Heart left ventricle (tissue), 16 donors: ENCODE data around the gene TBCD. TPM values are rescaled to one million over a fixed set of nuclear protein-coding genes. Genes with fewer than 3 reads are reported as not detected.

Source experiments
- ATAC-seq, 4 donors: fragments of 200-7000 bp; cut with Tn5 transposase; one replicate each; pipeline ENCODE4 v1.9.1; 2020 to 2022; ENCODE audit warnings: moderate library complexity in 4 of 4, mild to moderate bottlenecking in 3 of 4, moderate number of reproducible peaks in 1 of 4
- DNase-seq, 5 donors: peaks; one replicate each; pipeline ENCODE4 v3.0.0-alpha.2; 2020
- H3K27ac ChIP-seq, 12 donors: fragments of 200-600 bp; sonication (generic) in 4 of 12; one replicate each; pipeline versions ENCODE4 v1.5.0 to v1.8.0; 2016 to 2022; ENCODE audit warnings: mild to moderate bottlenecking in 2 of 12
- H3K27me3 ChIP-seq, 9 donors: fragments of 200-600 bp; sonication (generic) in 2 of 9; one replicate each; pipeline versions ENCODE4 v1.5.1 to v1.8.0; 2016 to 2022; ENCODE audit warnings: mild to moderate bottlenecking in 3 of 9
- H3K36me3 ChIP-seq, 9 donors: fragments of 200-600 bp; sonication (generic) in 2 of 9; one replicate each; pipeline versions ENCODE4 v1.5.0 to v1.8.0; 2018 to 2022; ENCODE audit warnings: mild to moderate bottlenecking in 2 of 9
- H3K4me1 ChIP-seq, 12 donors: fragments of 200-600 bp; sonication (generic) in 4 of 12; one replicate each; pipeline versions ENCODE4 v1.5.0 to v1.8.0; 2016 to 2022; ENCODE audit warnings: mild to moderate bottlenecking in 3 of 12
- H3K4me3 ChIP-seq, 12 donors: fragments of 200-600 bp; sonication (generic) in 4 of 12; one replicate each; pipeline versions ENCODE4 v1.5.0 to v1.8.0; 2017 to 2022; ENCODE audit warnings: mild to moderate bottlenecking in 9 of 12, moderate library complexity in 4 of 12
- H3K9me3 ChIP-seq, 12 donors: fragments of 200-600 bp; sonication (generic) in 4 of 12; one replicate each; pipeline versions ENCODE4 v1.5.0 to v1.8.0; 2016 to 2022; ENCODE audit warnings: mild to moderate bottlenecking in 1 of 12
- CTCF ChIP-seq, 12 donors: fragments of 200-600 bp; sonication (generic) in 4 of 12; IDR thresholded peaks; one replicate each; pipeline versions ENCODE4 v1.5.0 to v1.8.0; 2018 to 2022; ENCODE audit warnings: antibody characterized with exemption in 12 of 12, mild to moderate bottlenecking in 5 of 12
- POLR2A ChIP-seq, 2 donors: fragments of 450-650 bp; IDR thresholded peaks; one replicate each; pipeline ENCODE4 v1.6.1; 2017; ENCODE audit warnings: antibody characterized with exemption in 2 of 2, mild to moderate bottlenecking in 2 of 2, moderate library complexity in 2 of 2
- WGBS, 4 donors: extraction: QIAGEN DNeasy Blood & Tissue Kit in 2 of 4; methylation state at CpG; one replicate each; pipeline versions ENCODE4 v1.1.5 to v1.1.7; 2013 to 2018; 5-methylcytosine and 5-hydroxymethylcytosine counted together
- intact Hi-C, 10 donors: fragments of 100-400 bp; cut with DNase I; formaldehyde crosslinking; loops; one replicate each; pipeline versions ENCODE4 v1.11.1 to v1.14.2; 2022
- polyA plus RNA-seq, 2 donors: library from polyadenylated mRNA; stranded (reverse); fragments of 200-250 nt; gene quantifications; one replicate each; pipeline ENCODE4 v1.2.3, GENCODE V29; 2013
- total RNA-seq, 9 donors: library from RNA; depleted of rRNA in 2 of 9; stranded (reverse); fragments of >200 nt in 2 of 9; fragmentation: NEBNext Ultra II Directional in 3 of 9; extraction: Animal tissue kit (Norgen Biotek cat#: 25700) in 3 of 9; gene quantifications; one replicate each; pipeline versions ENCODE4 v1.1.0 to v1.2.4, GENCODE V29; 2016 to 2023
- donor health status: ischemic (EF 13 %, LVEDD 7.1; RV severe dilation, severe dysfunction).
- donor health status: healthy with polysubstance abuse.
- donor health status: DM: no; HTN: yes; CAD: no.
- donor health status: DM: no; HTN: no; CAD: no.
- donor health status: ischemic (EF 25% LVEDD 6.9; RV normal size, moderate dysfunction).
- donor health status: ischemic (EF 25% LVEDD 5.7; RV mildly dilated, moderate dysfunction).
- donor health status: healthy.
- donor health status: DM: yes; HTN: yes; CAD: no.
- donor health status: ischemic (EF 35%, LVEDD 5.7; RV mildly dilated, moderate dysfunction).
- donor health status: nonischemic (EF 11% LVEDD 7.7; RV severe dilation, severe dysfunction).
- donor health status: DM: yes; HTN: yes; CAD: no.
- donor health status: PGD.
- donor health status: ischemic (EF 29% LVEDD 5.4; RV normal size, mild dysfunction).
- donor health status: nonischemic (EF 23%, LVEDD 6.1; RV moderate dilation, normal function).

TBCD gene
- total and polyA plus RNA-seq, 11 donors = 36.9 to 98.4 (median 58.5) TPM

DNA sequence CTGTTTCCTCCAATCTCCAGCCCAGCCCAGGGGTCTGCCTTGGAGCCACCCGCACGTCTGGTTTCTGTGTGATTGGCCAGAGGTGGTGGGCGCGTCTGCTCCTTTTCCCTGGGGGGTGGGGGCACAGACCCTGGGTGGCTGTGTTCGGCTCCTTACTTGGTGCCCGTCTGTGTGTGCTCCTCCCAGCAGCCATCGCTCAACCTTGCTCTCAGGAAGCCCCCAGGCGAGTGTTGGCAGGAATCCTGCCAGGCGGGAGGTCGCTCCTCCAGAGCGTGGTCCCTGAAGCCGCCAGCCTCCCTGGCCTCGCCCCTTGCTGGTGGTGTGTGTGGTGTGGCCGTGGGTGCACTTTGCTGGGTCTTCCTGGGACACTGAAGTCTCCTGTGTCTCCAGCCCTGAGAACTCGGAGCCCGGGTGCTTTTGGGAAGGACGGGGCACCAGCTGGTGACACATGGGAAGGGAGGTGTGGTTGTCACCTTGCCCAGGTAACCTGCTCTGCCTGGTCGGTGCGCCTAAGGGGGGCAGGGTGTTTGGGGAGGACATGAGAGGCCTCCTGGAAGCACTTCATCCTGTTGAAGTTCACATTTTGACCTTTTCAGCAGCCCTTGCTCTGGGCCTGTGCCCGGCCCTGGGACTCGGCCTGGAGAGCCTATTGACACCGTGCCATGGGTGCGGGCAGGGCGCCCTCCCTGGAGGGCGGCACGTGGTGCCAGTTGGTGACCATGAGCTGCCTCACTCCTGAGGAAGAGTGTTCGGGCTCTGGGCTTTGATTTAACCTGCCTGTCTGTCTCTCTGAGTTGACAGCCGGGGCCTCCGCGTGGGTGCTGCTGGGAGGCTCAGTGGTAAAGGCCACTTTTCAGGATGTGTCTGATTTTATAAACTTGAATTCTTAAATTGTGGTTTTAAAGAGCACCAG lies 137.0 kb downstream of the TBCD start:
- DNase-seq (peak; percentile 65 to 84 (median 80)), ATAC-seq (peak; percentile 73 to 84 (median 78))
- peak overlapping the region in 9 of 12 donors; percentile 1 to 65 (median 51) for H3K27ac ChIP-seq
- no peak overlapping the region for H3K4me3 ChIP-seq
- H3K27me3 ChIP-seq = no peaks in the 10 kb centered on the region
- H3K36me3 ChIP-seq = peaks cover 0 to 19% (median 0%) of the 10 kb centered on the region in 9 donors
- intact Hi-C loops = no loop called here
- H3K4me1 ChIP-seq = peaks cover 5 to 72% (median 51%) of the 10 kb centered on the region in 12 donors
- WGBS, 4 donors = 56 to 74% (median 67%) methylated on average over 21 to 30 of the region's 30 CpGs
- no peaks in the 10 kb centered on the region for H3K9me3 ChIP-seq
- TF ChIP-seq CTCF (IDR thresholded peaks at IDR 0.05) (no peak), POLR2A (IDR thresholded peaks at IDR 0.05) (no peak)

- Histone ChIP-seq H3K27me3 (no peaks in the 10 kb centered on the region), H3K36me3 (peaks cover 0 to 28% (median under 1%) of the 10 kb centered on the region in 9 donors), H3K4me1 (peaks cover 5 to 72% (median 53%) of the 10 kb centered on the region in 12 donors), H3K9me3 (no peaks in the 10 kb centered on the region), H3K4me3 (no peak overlapping the region), H3K27ac (peak overlapping the region in 9 of 12 donors; percentile 22 to 66 (median 52))
- WGBS, 4 donors = 76 to 89% (median 83%) methylated on average over 21 to 28 of the region's 28 CpGs
- intact Hi-C loops = no loop called here
- TF ChIP-seq POLR2A (IDR thresholded peaks at IDR 0.05) = no peak
- TF ChIP-seq CTCF (IDR thresholded peaks at IDR 0.05) = no peak
- peak in 3 of 5 donors; percentile 25 to 31 (median 25) for DNase-seq
- peak in 1 of 4 donors; percentile 34 for ATAC-seq
Observed at GRCh38 chr17:82889496-82890338, 137.9 kb downstream of the TBCD start.

- peak in 4 of 5 donors; percentile 42 to 59 (median 51) for DNase-seq
- Histone ChIP-seq H3K4me3 (peak overlapping the region in 1 of 12 donors; percentile 15), H3K27me3 (no peaks in the 10 kb centered on the region), H3K36me3 (peaks cover 0 to 34% (median 4%) of the 10 kb centered on the region in 9 donors), H3K4me1 (peaks cover 5 to 70% (median 51%) of the 10 kb centered on the region in 12 donors), H3K9me3 (no peaks in the 10 kb centered on the region), H3K27ac (peak overlapping the region in 9 of 12 donors; percentile 11 to 66 (median 49))
- intact Hi-C loops = no loop called here
- ATAC-seq = peak in 1 of 4 donors; percentile 40
- TF ChIP-seq POLR2A (IDR thresholded peaks at IDR 0.05) = no peak
- no peak for TF ChIP-seq CTCF (IDR thresholded peaks at IDR 0.05)
- WGBS, 4 donors = 65 to 76% (median 72%) methylated on average over 15 to 18 of the region's 18 CpGs
Observed at GRCh38 chr17:82890339-82890730, 138.5 kb downstream of the TBCD start.
